Ramos (cell line): ENCODE data around the gene CALM1.

ENCODE experiments used
- in situ Hi-C: fragments of 300-500 bp; cut with MboI; formaldehyde crosslinking; loops from one replicate; pipeline ENCODE4 v1.14.3; 2022; ENCODE audit warnings: low sequenced_read_pairs; ENCODE audit not compliant: unreplicated experiment

The CALM1 gene

GRCh38 chr14:90382491-90383125, 14.2 kb upstream of the CALM1 start:
- in situ Hi-C loops, result loop anchor here (25.0 kb wide), 1 partner anchor 995 kb away; no protein-coding TSS in a partner anchor

- in situ Hi-C loops, result loop anchor here (25.0 kb wide), 1 partner anchor 996 kb away; no protein-coding TSS in a partner anchor
Observed at GRCh38 chr14:90383126-90383730, 13.6 kb upstream of the CALM1 start.

- in situ Hi-C loops, result loop anchor here (25.0 kb wide), 1 partner anchor 997 kb away; no protein-coding TSS in a partner anchor
Observed at GRCh38 chr14:90383731-90384542, 12.9 kb upstream of the CALM1 start.

GRCh38 chr14:90384543-90384911, 12.3 kb upstream of the CALM1 start:
- in situ Hi-C loops, result loop anchor here (25.0 kb wide), 1 partner anchor 997 kb away; no protein-coding TSS in a partner anchor

GRCh38 chr14:90386321-90386720, 10.5 kb upstream of the CALM1 start:
- in situ Hi-C loops, result loop anchor here (25.0 kb wide), 1 partner anchor 999 kb away; no protein-coding TSS in a partner anchor

GRCh38 chr14:90387206-90387760, 9.5 kb upstream of the CALM1 start:
- in situ Hi-C loops, result loop anchor here (25.0 kb wide), 1 partner anchor 1000 kb away; no protein-coding TSS in a partner anchor

GRCh38 chr14:90388437-90388836, 8.4 kb upstream of the CALM1 start:
- in situ Hi-C loops, result loop anchor here (25.0 kb wide), 1 partner anchor 1001 kb away; no protein-coding TSS in a partner anchor

GRCh38 chr14:90388982-90389381, 7.8 kb upstream of the CALM1 start:
- in situ Hi-C loops, result loop anchor here (25.0 kb wide), 1 partner anchor 1002 kb away; no protein-coding TSS in a partner anchor

GRCh38 chr14:90393966-90394365, 2.9 kb upstream of the CALM1 start:
- in situ Hi-C loops, result loop anchor here (25.0 kb wide), 1 partner anchor 1007 kb away; no protein-coding TSS in a partner anchor

GRCh38 chr14:90394782-90395181, 2.0 kb upstream of the CALM1 start:
- in situ Hi-C loops, result loop anchor here (25.0 kb wide), 1 partner anchor 1007 kb away; no protein-coding TSS in a partner anchor

GRCh38 chr14:90397425-90398314, 841 bp downstream of the CALM1 start:
- in situ Hi-C loops, result loop anchor here (25.0 kb wide), 1 partner anchor 1010 kb away; no protein-coding TSS in a partner anchor

GRCh38 chr14:90398315-90398839, 1.5 kb downstream of the CALM1 start:
- in situ Hi-C loops, result loop anchor here (25.0 kb wide), 1 partner anchor 1011 kb away; no protein-coding TSS in a partner anchor

- in situ Hi-C loops, result loop anchor here (25.0 kb wide), 1 partner anchor 1012 kb away; no protein-coding TSS in a partner anchor
Observed at GRCh38 chr14:90398841-90399540, 2.2 kb downstream of the CALM1 start.

- in situ Hi-C loops, result loop anchor here (25.0 kb wide), 1 partner anchor 1012 kb away; no protein-coding TSS in a partner anchor
Observed at GRCh38 chr14:90399541-90400444, 3.0 kb downstream of the CALM1 start.

GRCh38 chr14:90400904-90401561, 4.2 kb downstream of the CALM1 start:
- in situ Hi-C loops, result no loop called here

- in situ Hi-C loops, result no loop called here
Observed at GRCh38 chr14:90402016-90402415, 5.2 kb downstream of the CALM1 start.

- in situ Hi-C loops, result no loop called here
Observed at GRCh38 chr14:90403065-90403464, 6.2 kb downstream of the CALM1 start.
